Natural killer cell (primary cell): Measurements from ENCODE around the gene KIF26A. TPM values are rescaled to one million over a fixed set of nuclear protein-coding genes. Genes with fewer than 3 reads are reported as not detected.
A peak's percentile ranks its signal among the peaks of the same experiment; 100 is the strongest.

Experiments used
- ATAC-seq, 3 donors: fragments of 150-1000 bp in 2 of 3; fragments of 200-7000 bp in 1 of 3; cut with Tn5 transposase; 1 replicate in 1 of 3; 2 replicates in 2 of 3; pipeline ENCODE4 v1.10.0; 2021; ENCODE audit warnings: mild to moderate bottlenecking in 2 of 3, moderate library complexity in 2 of 3
- DNase-seq, 2 donors: peaks; one replicate each; pipeline versions ENCODE4 v3.0.0 to v3.0.0-alpha.2; 2013 to 2021; ENCODE audit warnings: mixed read lengths in 1 of 2
- H3K27ac ChIP-seq: one replicate; pipeline ENCODE4 v1.5.1; 2013; ENCODE audit warnings: mild to moderate bottlenecking, low read length
- H3K27me3 ChIP-seq: one replicate; pipeline ENCODE4 v1.6.1; 2013; ENCODE audit warnings: low read length; ENCODE audit not compliant: control insufficient read depth, insufficient read depth
- H3K36me3 ChIP-seq: one replicate; pipeline ENCODE4 v1.6.1; 2013; ENCODE audit warnings: low read length; ENCODE audit not compliant: control insufficient read depth, insufficient read depth
- H3K4me1 ChIP-seq: one replicate; pipeline ENCODE4 v1.6.1; 2013; ENCODE audit warnings: low read length; ENCODE audit not compliant: control insufficient read depth, insufficient read depth
- H3K4me3 ChIP-seq: one replicate; pipeline ENCODE4 v1.5.1; 2013; ENCODE audit warnings: low read length
- H3K9me3 ChIP-seq: one replicate; pipeline ENCODE4 v1.6.1; 2013; ENCODE audit warnings: low read length; ENCODE audit not compliant: control insufficient read depth, insufficient read depth
- H3K27ac Mint-ChIP-seq, 2 donors: one replicate each; pipeline ENCODE4 v1.8.0; 2022; ENCODE audit warnings: mild to moderate bottlenecking in 2 of 2, mixed read lengths in 2 of 2, moderate library complexity in 1 of 2
- H3K27me3 Mint-ChIP-seq, 2 donors: one replicate each; pipeline ENCODE4 v1.8.0; 2022; ENCODE audit warnings: low read depth in 2 of 2, mixed read lengths in 2 of 2
- H3K36me3 Mint-ChIP-seq: one replicate; pipeline ENCODE4 v1.8.0; 2022; ENCODE audit warnings: mixed read lengths
- H3K4me1 Mint-ChIP-seq, 2 donors: one replicate each; pipeline ENCODE4 v1.8.0; 2022; ENCODE audit warnings: mixed read lengths in 2 of 2
- H3K4me3 Mint-ChIP-seq: one replicate; pipeline ENCODE4 v1.8.0; 2022; ENCODE audit warnings: mild to moderate bottlenecking, moderate library complexity, mixed read lengths
- H3K9me3 Mint-ChIP-seq, 2 donors: one replicate each; pipeline ENCODE4 v1.8.0; 2022; ENCODE audit warnings: mixed read lengths in 2 of 2
- CTCF ChIP-seq: fragments of 200-600 bp; IDR thresholded peaks from one replicate; pipeline ENCODE4 v1.8.0; 2022; ENCODE audit warnings: antibody characterized with exemption
- WGBS: methylation state at CpG from one replicate; pipeline ENCODE4 v1.1.7; 2013; ENCODE audit warnings: missing lambda C conversion rate; ENCODE audit not compliant: insufficient coverage; 5-methylcytosine and 5-hydroxymethylcytosine counted together
- intact Hi-C: fragments of 100-400 bp; cut with micrococcal nuclease; formaldehyde crosslinking; loops from one replicate; pipeline ENCODE4 v1.14.2; 2022
- total RNA-seq, 4 donors: library from RNA; stranded (reverse); fragments of 120-200 nt in 1 of 4; gene quantifications; one replicate each; pipeline versions ENCODE4 v1.2.3 to v1.2.4, GENCODE V29; 2013 to 2022

Gene KIF26A
- total RNA-seq, 3 donors from 2014 or later (not counting 1 experiment from before 2014, with no cell fraction given): not detected

DNA sequence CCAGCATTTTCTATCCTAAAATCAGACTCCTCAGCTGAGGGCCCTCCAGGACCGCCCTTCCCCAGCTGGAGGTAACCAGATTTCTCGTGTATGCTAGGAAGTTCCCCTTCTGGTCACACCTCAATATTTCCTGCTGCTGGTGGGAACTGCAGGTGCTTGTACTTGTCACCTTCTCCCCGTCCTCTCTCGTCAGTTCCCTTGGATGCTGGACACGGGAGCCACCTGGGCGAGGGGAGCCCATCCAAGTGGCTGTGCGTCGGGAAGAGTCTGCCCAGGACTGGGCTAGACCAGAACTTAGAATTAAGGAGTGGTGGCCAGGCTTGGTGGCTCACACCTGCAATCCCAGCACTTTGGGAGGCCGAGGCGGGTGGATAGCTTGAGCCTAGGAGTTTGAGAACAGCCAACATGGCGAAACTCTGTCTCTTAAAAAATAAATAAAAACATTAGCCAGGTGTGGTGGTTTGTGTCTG lies 23.2 kb upstream of the KIF26A start:
- Histone ChIP-seq H3K36me3 (no peaks in the 10 kb centered on the region), H3K27me3 (peaks cover 2% of the 10 kb centered on the region), H3K4me3 (no peak overlapping the region), H3K27ac (no peak overlapping the region), H3K9me3 (no peaks in the 10 kb centered on the region), H3K4me1 (peaks cover 6% of the 10 kb centered on the region)
- no peaks in the 10 kb centered on the region for H3K4me1 Mint-ChIP-seq
- ATAC-seq (no peak), DNase-seq (no peak)
- TF ChIP-seq CTCF: no peak
- H3K27ac Mint-ChIP-seq: no peak overlapping the region
- 77% methylated on average over 10 of the region's 11 CpGs for WGBS
- intact Hi-C loops: no loop called here
- H3K27me3 Mint-ChIP-seq: peaks cover 9 to 13% of the 10 kb centered on the region in 2 donors
- no peaks in the 10 kb centered on the region for H3K36me3 Mint-ChIP-seq
- H3K9me3 Mint-ChIP-seq: no peaks in the 10 kb centered on the region
- H3K4me3 Mint-ChIP-seq: peak overlapping the region; percentile 57

DNA sequence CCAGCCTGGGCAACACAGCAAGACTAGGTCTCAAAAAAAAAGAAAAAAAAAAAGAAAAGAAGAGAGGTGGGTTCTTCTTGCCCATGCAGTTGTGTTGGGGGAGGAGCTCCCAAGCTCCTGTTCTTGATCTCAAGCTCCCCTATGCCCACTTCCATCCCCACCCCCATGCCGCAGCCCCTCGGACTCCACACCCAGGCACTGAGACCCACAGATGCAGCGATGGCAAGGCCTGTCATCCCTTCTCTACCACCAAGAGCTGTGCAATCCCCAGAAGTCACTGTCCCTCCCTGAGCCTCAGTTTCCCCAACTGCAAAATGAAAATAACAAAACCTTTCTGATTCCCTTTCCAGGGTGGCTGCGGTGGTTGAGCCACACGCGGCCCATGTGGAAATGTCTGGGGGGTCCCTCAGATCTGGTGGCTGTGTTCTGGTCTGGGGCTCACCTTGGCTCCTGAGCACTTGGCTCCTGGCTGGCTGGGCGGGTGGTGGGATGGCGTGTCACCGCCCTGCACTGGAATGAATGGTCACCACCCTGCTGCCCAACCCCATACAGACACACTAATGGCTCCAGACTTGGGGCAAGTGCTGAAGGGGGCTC lies 22.6 kb upstream of the KIF26A start:
- 96% methylated on average over 9 of the region's 9 CpGs for WGBS
- Histone ChIP-seq H3K27ac (no peak overlapping the region), H3K27me3 (peaks cover 2% of the 10 kb centered on the region), H3K4me1 (peaks cover 6% of the 10 kb centered on the region), H3K9me3 (no peaks in the 10 kb centered on the region), H3K36me3 (no peaks in the 10 kb centered on the region), H3K4me3 (no peak overlapping the region)
- H3K9me3 Mint-ChIP-seq: no peaks in the 10 kb centered on the region
- H3K4me1 Mint-ChIP-seq: no peaks in the 10 kb centered on the region
- intact Hi-C loops: no loop called here
- no peak for DNase-seq
- peaks cover 9 to 13% of the 10 kb centered on the region in 2 donors for H3K27me3 Mint-ChIP-seq
- ATAC-seq: no peak
- peak overlapping the region; percentile 57 for H3K4me3 Mint-ChIP-seq
- H3K27ac Mint-ChIP-seq: no peak overlapping the region
- no peaks in the 10 kb centered on the region for H3K36me3 Mint-ChIP-seq
- TF ChIP-seq CTCF: no peak

GRCh38 chr14:104116288-104116755 lies 22.1 kb upstream of the KIF26A start:
- H3K27me3 ChIP-seq: peaks cover 2% of the 10 kb centered on the region
- no peaks in the 10 kb centered on the region for H3K9me3 ChIP-seq
- intact Hi-C loops: no loop called here
- no peaks in the 10 kb centered on the region for H3K4me1 Mint-ChIP-seq
- peaks cover 6% of the 10 kb centered on the region for H3K4me1 ChIP-seq
- ATAC-seq (no peak), DNase-seq (no peak)
- no peak overlapping the region for H3K27ac Mint-ChIP-seq
- H3K27ac ChIP-seq: no peak overlapping the region
- H3K36me3 ChIP-seq: no peaks in the 10 kb centered on the region
- no peak for TF ChIP-seq CTCF
- no peaks in the 10 kb centered on the region for H3K9me3 Mint-ChIP-seq
- peaks cover 9 to 13% of the 10 kb centered on the region in 2 donors for H3K27me3 Mint-ChIP-seq
- no peak overlapping the region for H3K4me3 ChIP-seq
- H3K4me3 Mint-ChIP-seq: peak overlapping the region; percentile 49
- no peaks in the 10 kb centered on the region for H3K36me3 Mint-ChIP-seq
- WGBS: 8% methylated on average over 13 of the region's 19 CpGs
